ENCODE data around the gene SLCO2B1. TPM values are rescaled to one million over a fixed set of nuclear protein-coding genes. Genes with fewer than 3 reads are reported as not detected.

SLCO2B1 gene
- total RNA-seq, 1 experiment from 2014 or later, result 0.57 TPM

- no peaks in the 10 kb centered on the region for H3K9me3 Mint-ChIP-seq
These were observed 39.9 kb downstream of the SLCO2B1 start for GRCh38 chr11:75190652-75191329.

More at GRCh38 chr11:75190652-75191329, 39.9 kb downstream of the SLCO2B1 start:
- CTCF ChIA-PET, result interaction anchor here (1.0 to 9.2 kb wide), 5 partner anchors 13 to 89 kb away, joined by 3 to 112 read pairs (median 5); no protein-coding TSS in a partner anchor
- POLR2A ChIA-PET, result no interaction called here
- DNase-seq (ENCODE audit: low spot score) (no peak), ATAC-seq (no peak)
- H3K4me1 Mint-ChIP-seq, result peaks cover 11% of the 10 kb centered on the region
- no peak for TF ChIP-seq RELA (CRISPR knock-in tag; IDR thresholded peaks at IDR 0.05; ENCODE audit: borderline replicate concordance)
- TF ChIP-seq ZNF138 (CRISPR knock-in tag; conservative IDR thresholded peaks at IDR 0.05), result no peak
- no peak for TF ChIP-seq ZNF281 (CRISPR knock-in tag; IDR thresholded peaks at IDR 0.05)
- TF ChIP-seq CREB1 (CRISPR knock-in tag; IDR thresholded peaks at IDR 0.05), result no peak
- TF ChIP-seq GRHL2 (CRISPR knock-in tag; IDR thresholded peaks at IDR 0.05; ENCODE audit: insufficient replicate concordance, severe bottlenecking), result no peak
- TF ChIP-seq, protein P1, sequence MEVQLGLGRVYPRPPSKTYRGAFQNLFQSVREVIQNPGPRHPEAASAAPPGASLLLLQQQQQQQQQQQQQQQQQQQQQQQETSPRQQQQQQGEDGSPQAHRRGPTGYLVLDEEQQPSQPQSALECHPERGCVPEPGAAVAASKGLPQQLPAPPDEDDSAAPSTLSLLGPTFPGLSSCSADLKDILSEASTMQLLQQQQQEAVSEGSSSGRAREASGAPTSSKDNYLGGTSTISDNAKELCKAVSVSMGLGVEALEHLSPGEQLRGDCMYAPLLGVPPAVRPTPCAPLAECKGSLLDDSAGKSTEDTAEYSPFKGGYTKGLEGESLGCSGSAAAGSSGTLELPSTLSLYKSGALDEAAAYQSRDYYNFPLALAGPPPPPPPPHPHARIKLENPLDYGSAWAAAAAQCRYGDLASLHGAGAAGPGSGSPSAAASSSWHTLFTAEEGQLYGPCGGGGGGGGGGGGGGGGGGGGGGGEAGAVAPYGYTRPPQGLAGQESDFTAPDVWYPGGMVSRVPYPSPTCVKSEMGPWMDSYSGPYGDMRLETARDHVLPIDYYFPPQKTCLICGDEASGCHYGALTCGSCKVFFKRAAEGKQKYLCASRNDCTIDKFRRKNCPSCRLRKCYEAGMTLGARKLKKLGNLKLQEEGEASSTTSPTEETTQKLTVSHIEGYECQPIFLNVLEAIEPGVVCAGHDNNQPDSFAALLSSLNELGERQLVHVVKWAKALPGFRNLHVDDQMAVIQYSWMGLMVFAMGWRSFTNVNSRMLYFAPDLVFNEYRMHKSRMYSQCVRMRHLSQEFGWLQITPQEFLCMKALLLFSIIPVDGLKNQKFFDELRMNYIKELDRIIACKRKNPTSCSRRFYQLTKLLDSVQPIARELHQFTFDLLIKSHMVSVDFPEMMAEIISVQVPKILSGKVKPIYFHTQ (CRISPR knock-in tag; IDR thresholded peaks at IDR 0.05), result no peak
- TF ChIP-seq ZNF317 (CRISPR knock-in tag; IDR thresholded peaks at IDR 0.05; ENCODE audit: borderline replicate concordance, low read depth), result no peak
- TF ChIP-seq EMX1 (CRISPR knock-in tag; IDR thresholded peaks at IDR 0.05), result no peak
- TF ChIP-seq, protein P2, sequence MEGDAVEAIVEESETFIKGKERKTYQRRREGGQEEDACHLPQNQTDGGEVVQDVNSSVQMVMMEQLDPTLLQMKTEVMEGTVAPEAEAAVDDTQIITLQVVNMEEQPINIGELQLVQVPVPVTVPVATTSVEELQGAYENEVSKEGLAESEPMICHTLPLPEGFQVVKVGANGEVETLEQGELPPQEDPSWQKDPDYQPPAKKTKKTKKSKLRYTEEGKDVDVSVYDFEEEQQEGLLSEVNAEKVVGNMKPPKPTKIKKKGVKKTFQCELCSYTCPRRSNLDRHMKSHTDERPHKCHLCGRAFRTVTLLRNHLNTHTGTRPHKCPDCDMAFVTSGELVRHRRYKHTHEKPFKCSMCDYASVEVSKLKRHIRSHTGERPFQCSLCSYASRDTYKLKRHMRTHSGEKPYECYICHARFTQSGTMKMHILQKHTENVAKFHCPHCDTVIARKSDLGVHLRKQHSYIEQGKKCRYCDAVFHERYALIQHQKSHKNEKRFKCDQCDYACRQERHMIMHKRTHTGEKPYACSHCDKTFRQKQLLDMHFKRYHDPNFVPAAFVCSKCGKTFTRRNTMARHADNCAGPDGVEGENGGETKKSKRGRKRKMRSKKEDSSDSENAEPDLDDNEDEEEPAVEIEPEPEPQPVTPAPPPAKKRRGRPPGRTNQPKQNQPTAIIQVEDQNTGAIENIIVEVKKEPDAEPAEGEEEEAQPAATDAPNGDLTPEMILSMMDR (IDR thresholded peaks at IDR 0.05), result no peak
- TF ChIP-seq MXD4 (CRISPR knock-in tag; IDR thresholded peaks at IDR 0.05; ENCODE audit: borderline replicate concordance), result no peak
- no peak for TF ChIP-seq PREB (CRISPR knock-in tag; IDR thresholded peaks at IDR 0.05; ENCODE audit: borderline replicate concordance)
- TF ChIP-seq IRF1 (CRISPR knock-in tag; IDR thresholded peaks at IDR 0.05), result no peak
- no peak for TF ChIP-seq ATF1 (CRISPR knock-in tag; IDR thresholded peaks at IDR 0.05)
- TF ChIP-seq ATF2 (CRISPR knock-in tag; IDR thresholded peaks at IDR 0.05; ENCODE audit: borderline replicate concordance, low read depth), result no peak
- TF ChIP-seq ZNF396 (CRISPR knock-in tag; IDR thresholded peaks at IDR 0.05; ENCODE audit: borderline replicate concordance), result no peak
- TF ChIP-seq ELF4 (CRISPR knock-in tag; IDR thresholded peaks at IDR 0.05; ENCODE audit: low read depth), result no peak
- TF ChIP-seq CREM (CRISPR knock-in tag; IDR thresholded peaks at IDR 0.05), result no peak
- no peak for TF ChIP-seq FOXP4 (CRISPR knock-in tag; IDR thresholded peaks at IDR 0.05)
- TF ChIP-seq ZNF263 (CRISPR knock-in tag; IDR thresholded peaks at IDR 0.05; ENCODE audit: low read depth), result no peak
- H3K36me3 Mint-ChIP-seq, result no peaks in the 10 kb centered on the region
- no peak overlapping the region for H3K27ac Mint-ChIP-seq
- H3K4me3 Mint-ChIP-seq, result no peak overlapping the region
- no peaks in the 10 kb centered on the region for H3K27me3 Mint-ChIP-seq (ENCODE audit: low read depth)
